H1 (cell line): ENCODE data around the gene KPNA6. TPM values are rescaled to one million over a fixed set of nuclear protein-coding genes. Genes with fewer than 3 reads are reported as not detected.

ENCODE experiments used
- ATF3 ChIP-seq: IDR thresholded peaks from 2 replicates; pipeline ENCODE4 v1.6.1; 2011; ENCODE audit warnings: low read depth, mild to moderate bottlenecking, low read length; ENCODE audit not compliant: insufficient read depth
- CBX5 ChIP-seq: fragments of 300-800, 300-1000 bp; sonication (generic); IDR thresholded peaks from 2 replicates; pipeline ENCODE4 v1.7.1; 2016; ENCODE audit warnings: antibody characterized with exemption, low read length, low read depth
- CHD1 ChIP-seq: IDR thresholded peaks from 2 replicates; pipeline ENCODE4 v1.6.1; 2012; ENCODE audit warnings: low read depth, low read length, improper control_type of control experiment
- CREB1 ChIP-seq: IDR thresholded peaks from 2 replicates; pipeline ENCODE4 v1.6.1; 2012; ENCODE audit warnings: inconsistent platforms
- E2F6 ChIP-seq: IDR thresholded peaks from 2 replicates; pipeline ENCODE4 v1.6.1; 2012; ENCODE audit warnings: inconsistent platforms
- FOSL1 ChIP-seq: IDR thresholded peaks from 2 replicates; pipeline ENCODE4 v1.6.1; 2011; ENCODE audit warnings: mild to moderate bottlenecking, low read depth, low read length, moderate library complexity; ENCODE audit not compliant: insufficient read depth
- KDM1A ChIP-seq: fragments of 200-600, 300-600 bp; sonication (generic); IDR thresholded peaks from 2 replicates; pipeline ENCODE4 v1.7.1; 2016; ENCODE audit warnings: mild to moderate bottlenecking, low read length, borderline replicate concordance
- KDM4A ChIP-seq: IDR thresholded peaks from one replicate; pipeline ENCODE4 v1.7.1; 2012; ENCODE audit warnings: low read depth, mild to moderate bottlenecking, moderate library complexity, low read length, inconsistent platforms; ENCODE audit not compliant: severe bottlenecking
- NANOG ChIP-seq: IDR thresholded peaks from 2 replicates; pipeline ENCODE4 v1.6.1; 2011; ENCODE audit warnings: low read length, low read depth, mild to moderate bottlenecking, inconsistent platforms; ENCODE audit not compliant: insufficient read depth, poor library complexity, severe bottlenecking
- POLR2AphosphoS5 ChIP-seq: IDR thresholded peaks from 2 replicates; pipeline ENCODE4 v1.6.1; 2011; ENCODE audit warnings: low read depth, low read length
- RXRA ChIP-seq: IDR thresholded peaks from 2 replicates; pipeline ENCODE4 v1.6.1; 2011; ENCODE audit warnings: low read depth, mild to moderate bottlenecking, low read length, moderate library complexity; ENCODE audit not compliant: insufficient read depth
- SIN3A ChIP-seq, 2 experiments: IDR thresholded peaks in 1 of 2; conservative IDR thresholded peaks in 1 of 2; 2 replicates each; pipeline ENCODE4 v1.6.1; 2011 to 2012; ENCODE audit warnings: low read length in 2 of 2, improper control_type of control experiment in 1 of 2, low read depth in 1 of 2, mild to moderate bottlenecking in 1 of 2
- SP1 ChIP-seq: IDR thresholded peaks from 2 replicates; pipeline ENCODE4 v1.6.1; 2011; ENCODE audit warnings: low read depth, low read length
- SP2 ChIP-seq: IDR thresholded peaks from 2 replicates; pipeline ENCODE4 v1.6.1; 2012; ENCODE audit warnings: mild to moderate bottlenecking, low read length, inconsistent platforms
- SUZ12 ChIP-seq: fragments of 200-600 bp; sonication (generic); IDR thresholded peaks from 2 replicates; pipeline ENCODE4 v1.6.1; 2012; ENCODE audit warnings: mild to moderate bottlenecking, inconsistent platforms, low read length, moderate library complexity, mixed read lengths
- TAF7 ChIP-seq: optimal IDR thresholded peaks from 2 replicates; pipeline ENCODE3; 2011; ENCODE audit warnings: low read depth, mild to moderate bottlenecking, inconsistent platforms, low read length, moderate library complexity, borderline replicate concordance
- TEAD4 ChIP-seq: IDR thresholded peaks from 2 replicates; pipeline ENCODE4 v1.6.1; 2012; ENCODE audit warnings: low read depth, low read length, inconsistent platforms, mixed read lengths
- YY1 ChIP-seq: IDR thresholded peaks from 2 replicates; pipeline ENCODE4 v1.6.1; 2011; ENCODE audit warnings: low read depth, mild to moderate bottlenecking, low read length
- polyA plus RNA-seq, 7 experiments: library from polyadenylated mRNA; depleted of rRNA in 3 of 7; stranded (reverse) in 5 of 7; unstranded in 2 of 7; fragments of >200 nt in 5 of 7; fragments of 200-250 nt in 2 of 7; gene quantifications; 1 replicate in 5 of 7; 2 replicates in 1 of 7; 4 replicates in 1 of 7; pipeline versions ENCODE4 v1.2.1 to v1.2.3, GENCODE V29; 2011 to 2013; ENCODE audit warnings: missing spikeins in 2 of 7, mixed read lengths in 2 of 7
- total RNA-seq: library from RNA; stranded (reverse); fragmentation: NEBNext Ultra II Directional; extraction: Animal tissue kit (Norgen Biotek cat#: 25700); gene quantifications from 2 replicates; pipeline ENCODE4 v1.2.1, GENCODE V29; 2021
- TF ChIP-seq, protein P1 (sequence below), 3 experiments: IDR thresholded peaks; 1 replicate in 2 of 3; 2 replicates in 1 of 3; pipeline versions ENCODE4 v1.5.1 to v1.6.1; 2011; ENCODE audit warnings: low read length in 3 of 3, mild to moderate bottlenecking in 3 of 3, inconsistent platforms in 2 of 3, low read depth in 1 of 3, moderate library complexity in 1 of 3; ENCODE audit not compliant: insufficient read depth in 1 of 3; ENCODE audit errors: control extremely low read depth in 1 of 3
- TF ChIP-seq, protein P2 (sequence below): IDR thresholded peaks from 2 replicates; pipeline ENCODE4 v1.6.1; 2012; ENCODE audit warnings: inconsistent platforms

Gene KPNA6
- total and polyA plus RNA-seq, 2 of the 8 experiments (the other 6 are each of a cell fraction or from before 2014, with no cell fraction given) = 24.2 to 120 TPM

- TF ChIP-seq, protein P1, sequence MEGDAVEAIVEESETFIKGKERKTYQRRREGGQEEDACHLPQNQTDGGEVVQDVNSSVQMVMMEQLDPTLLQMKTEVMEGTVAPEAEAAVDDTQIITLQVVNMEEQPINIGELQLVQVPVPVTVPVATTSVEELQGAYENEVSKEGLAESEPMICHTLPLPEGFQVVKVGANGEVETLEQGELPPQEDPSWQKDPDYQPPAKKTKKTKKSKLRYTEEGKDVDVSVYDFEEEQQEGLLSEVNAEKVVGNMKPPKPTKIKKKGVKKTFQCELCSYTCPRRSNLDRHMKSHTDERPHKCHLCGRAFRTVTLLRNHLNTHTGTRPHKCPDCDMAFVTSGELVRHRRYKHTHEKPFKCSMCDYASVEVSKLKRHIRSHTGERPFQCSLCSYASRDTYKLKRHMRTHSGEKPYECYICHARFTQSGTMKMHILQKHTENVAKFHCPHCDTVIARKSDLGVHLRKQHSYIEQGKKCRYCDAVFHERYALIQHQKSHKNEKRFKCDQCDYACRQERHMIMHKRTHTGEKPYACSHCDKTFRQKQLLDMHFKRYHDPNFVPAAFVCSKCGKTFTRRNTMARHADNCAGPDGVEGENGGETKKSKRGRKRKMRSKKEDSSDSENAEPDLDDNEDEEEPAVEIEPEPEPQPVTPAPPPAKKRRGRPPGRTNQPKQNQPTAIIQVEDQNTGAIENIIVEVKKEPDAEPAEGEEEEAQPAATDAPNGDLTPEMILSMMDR (IDR thresholded peaks at IDR 0.05; ENCODE audit: control extremely low read depth in 1 of 3, insufficient read depth in 1 of 3, low read depth in 1 of 3, low read length in 3 of 3) = no peak
- TF ChIP-seq SP1 (peak; percentile 35; the same call in 1 of the 2 replicates), ATF3 (no peak), TEAD4 (no peak), SP2 (no peak), SUZ12 (no peak), NANOG (no peak), CREB1 (peak; percentile 86), KDM1A (peak; percentile 48; the same call in 1 of the 2 replicates), CBX5 (no peak), CHD1 (no peak), YY1 (peak; percentile 81), FOSL1 (no peak), POLR2AphosphoS5 (no peak), E2F6 (peak; percentile 93), TAF7 (no peak), SIN3A (conservative IDR thresholded peaks at IDR 0.05 in 1 of 2, IDR thresholded peaks at IDR 0.05 in 1 of 2; ENCODE audit: low read depth in 1 of 2, low read length in 2 of 2) (peak in 1 of 2 experiments; percentile 38; a peak in 2 of 4 replicates), RXRA (no peak), KDM4A (peak; percentile 79)
- TF ChIP-seq, protein P2, sequence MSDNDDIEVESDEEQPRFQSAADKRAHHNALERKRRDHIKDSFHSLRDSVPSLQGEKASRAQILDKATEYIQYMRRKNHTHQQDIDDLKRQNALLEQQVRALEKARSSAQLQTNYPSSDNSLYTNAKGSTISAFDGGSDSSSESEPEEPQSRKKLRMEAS = peak; percentile 95
Measured at GRCh38 chr1:32200226-32201010, 92.6 kb downstream of the KPNA6 start, which contains the start of gene CCDC28B (continued).
